NCI-H748 (cell line): ENCODE results near the gene GARIN5B.
"Not testable (repeated sequence)": the region's sequence is repeated elsewhere in the genome, so short reads cannot be mapped to it uniquely, and the experiment has no call there.

Experiments used
- DNase-seq: peaks from one replicate; lab custom pipeline; 2025; ENCODE audit not compliant: unreplicated experiment; lab: John Stamatoyannopoulos, UW

GARIN5B gene

DNA sequence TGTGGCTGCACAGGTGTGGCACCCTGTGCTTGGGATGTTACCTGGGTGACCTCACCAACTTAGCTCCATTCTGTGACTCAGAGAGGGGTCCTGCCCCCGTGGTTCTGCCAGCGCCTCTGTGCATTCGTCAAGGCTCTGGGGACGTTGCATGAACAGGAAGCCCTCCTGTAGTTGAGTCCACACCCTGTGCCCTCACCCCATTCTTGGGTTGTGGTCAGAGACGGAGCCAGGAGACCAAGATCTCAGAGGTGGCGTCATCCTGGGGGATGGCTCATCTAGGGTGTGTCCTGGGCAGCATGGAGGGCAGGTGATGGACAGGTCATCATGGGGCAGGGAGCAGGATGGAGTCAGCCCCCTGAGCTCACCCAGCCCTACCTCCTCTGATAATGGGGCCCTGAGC is 11.0 kb downstream of the GARIN5B start:
- DNase-seq = no peak

DNA sequence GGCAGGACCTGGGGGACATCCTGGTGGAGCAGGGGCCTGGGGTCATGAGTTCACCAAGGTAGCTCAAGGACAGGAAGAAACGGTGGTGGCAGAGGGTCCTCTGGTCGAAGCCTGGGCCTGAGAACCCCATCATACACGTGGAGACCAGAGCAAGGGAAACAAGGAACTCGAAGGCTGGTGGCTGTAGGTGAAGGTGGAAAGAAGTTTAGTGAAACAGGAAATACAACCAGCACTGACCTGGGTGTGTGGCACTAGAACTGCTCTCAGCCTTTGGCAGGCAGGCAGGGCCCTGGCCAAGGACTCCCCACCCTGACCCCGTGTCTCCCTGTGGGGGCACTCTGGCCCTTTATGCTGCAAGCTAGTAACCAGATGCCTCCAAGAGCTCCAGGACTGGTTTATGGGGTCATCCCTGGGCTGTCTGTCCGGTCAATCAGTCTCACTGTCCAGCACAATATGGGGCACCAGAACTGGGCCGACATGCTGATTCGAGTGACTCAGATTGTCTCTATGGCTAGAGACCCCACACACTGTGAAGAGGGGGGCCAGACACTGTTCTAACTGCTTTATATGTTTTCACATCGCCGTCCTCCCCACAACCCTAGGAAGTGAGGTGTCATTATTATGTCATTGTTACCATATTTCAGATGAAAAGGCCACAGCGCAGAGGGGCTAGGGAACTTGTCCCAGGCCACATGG is 12.3 kb downstream of the GARIN5B start:
- DNase-seq = no peak

DNA sequence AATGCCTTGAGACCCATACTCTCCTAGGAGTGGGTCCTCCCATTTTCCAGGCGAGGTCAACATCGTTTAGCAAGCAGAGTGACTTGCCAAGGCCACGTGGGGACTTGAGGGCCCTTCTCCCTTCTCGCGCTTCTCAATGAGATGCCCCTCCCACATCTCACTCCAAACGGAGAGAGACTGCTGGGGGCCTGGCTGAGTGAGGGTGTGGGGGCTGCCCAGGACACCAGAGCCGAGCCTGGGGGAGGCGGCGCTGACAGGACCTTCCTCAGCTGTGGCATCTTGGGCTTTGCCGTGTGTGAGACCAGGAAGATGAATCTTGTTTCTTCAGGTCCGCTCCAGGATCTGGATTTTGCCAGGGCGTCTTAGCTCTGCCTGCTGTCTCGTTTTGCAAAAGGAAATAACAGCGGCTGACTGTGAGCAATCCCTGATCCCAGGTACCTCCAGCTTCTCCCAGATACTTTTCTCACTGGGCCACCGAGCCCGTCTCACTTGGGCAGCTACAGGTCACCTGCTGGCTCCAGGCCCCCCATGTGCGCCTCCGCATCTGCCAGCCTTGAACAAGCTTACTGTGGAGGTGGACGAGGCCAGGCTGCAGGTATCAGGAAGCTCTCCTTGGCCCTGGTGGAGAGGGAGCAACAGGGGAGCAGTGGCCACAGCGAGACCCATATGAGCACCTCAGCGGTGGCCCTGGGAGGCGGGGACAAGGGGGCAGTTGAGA is 14.6 kb downstream of the GARIN5B start:
- no peak for DNase-seq

DNA sequence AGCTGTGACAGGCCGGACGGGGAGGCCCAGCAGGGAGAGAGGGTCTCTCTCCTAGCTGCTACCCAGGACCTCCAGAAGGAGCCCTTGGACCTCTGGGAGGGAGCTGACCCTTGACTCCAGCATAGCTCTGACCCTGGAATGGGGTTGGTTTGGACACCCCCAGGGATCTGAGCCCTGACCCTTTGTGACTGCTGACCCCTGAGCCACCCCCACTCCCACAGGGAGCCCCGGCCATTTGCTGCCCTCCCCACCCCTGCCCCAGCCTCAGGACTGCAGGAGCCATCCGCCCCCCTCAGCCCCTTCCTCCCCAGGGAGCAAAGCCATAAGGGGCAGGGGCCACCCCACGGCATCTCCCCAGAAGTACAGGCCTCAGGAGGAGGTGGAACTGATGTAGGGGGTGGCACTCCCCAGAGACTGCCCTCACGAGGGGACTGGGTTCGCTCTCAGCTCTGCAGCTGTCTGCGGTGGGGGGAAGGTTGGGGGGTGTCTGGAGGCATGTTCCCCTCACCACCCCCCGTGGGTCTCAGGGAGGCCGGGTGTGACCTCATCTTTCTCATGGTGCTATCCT is 15.5 kb downstream of the GARIN5B start:
- no peak for DNase-seq

DNA sequence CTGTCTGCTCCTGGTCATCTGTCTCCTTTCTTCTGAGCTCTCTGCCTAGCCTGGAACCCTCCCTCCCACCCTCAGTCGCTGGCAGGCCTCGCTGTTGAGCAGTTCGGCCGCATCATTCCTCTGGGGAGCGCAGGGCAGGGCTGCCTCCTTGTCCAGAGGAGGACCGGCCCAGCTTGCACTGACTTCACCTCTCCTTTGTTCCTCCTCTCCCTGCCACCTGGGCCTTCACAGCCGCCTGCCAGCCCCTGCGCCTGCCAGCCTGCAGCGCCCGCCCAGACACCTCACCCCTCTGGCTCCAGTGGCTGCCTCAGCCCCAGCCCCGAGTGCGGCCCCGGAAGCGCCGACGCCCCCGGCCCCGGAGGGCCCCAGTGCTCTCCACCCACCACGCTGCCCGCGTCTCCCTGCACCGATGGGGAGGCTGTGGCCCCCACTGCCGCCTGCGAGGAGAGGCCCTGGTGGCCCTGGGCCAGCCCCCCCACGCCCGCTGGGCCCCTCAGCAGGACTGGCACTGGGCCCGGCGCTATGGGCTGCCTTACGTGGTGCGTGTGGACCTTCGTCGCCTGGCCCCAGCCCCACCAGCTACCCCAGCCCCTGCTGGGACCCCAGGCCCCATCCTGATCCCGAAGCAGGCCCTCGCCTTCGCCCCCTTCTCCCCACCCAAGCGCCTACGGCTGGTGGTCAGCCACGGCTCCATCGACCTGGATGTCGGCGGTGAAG is 16.2 kb downstream of the GARIN5B start:
- no peak for DNase-seq

DNA sequence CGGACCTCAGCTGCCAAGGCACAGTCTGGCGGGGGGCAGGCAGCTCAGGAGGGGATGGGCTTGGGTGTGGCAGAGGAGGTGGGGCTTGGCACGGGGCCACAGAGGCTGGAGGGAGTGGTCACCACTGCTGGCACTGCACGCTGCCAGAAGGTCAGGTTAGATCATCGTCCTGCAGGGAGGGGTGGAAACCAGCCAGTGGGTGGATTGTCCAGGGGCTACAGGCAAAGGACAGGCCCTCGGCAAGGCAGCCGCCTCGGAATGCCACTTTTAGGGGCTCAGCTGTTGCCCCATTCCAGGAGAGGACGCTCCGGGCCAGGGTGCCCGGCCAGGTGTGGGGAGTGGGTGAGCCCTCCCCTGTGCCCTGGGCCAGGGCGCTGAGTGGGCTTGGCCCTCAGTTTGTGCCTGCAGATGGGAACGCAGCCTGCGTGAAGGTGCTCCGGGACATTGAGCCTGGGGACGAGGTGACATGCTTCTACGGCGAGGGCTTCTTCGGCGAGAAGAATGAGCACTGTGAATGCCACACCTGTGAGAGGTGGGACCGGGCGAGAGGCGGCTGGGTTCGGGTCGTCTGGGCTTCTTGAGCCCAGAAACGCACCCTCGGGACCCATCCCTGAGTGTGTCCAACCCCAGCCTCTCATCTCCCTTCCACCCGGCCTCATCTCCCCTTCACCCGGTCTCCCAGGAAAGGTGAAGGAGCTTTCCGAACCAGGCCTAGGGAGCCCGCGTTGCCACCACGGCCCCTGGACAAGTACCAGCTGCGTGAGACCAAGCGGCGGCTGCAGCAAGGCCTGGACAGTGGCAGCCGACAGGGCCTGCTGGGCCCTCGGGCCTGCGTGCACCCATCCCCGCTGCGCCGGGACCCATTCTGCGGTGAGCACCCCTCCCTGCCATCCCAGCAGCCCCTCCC is 17.0 kb downstream of the GARIN5B start:
- peak; percentile 59 for DNase-seq

DNA sequence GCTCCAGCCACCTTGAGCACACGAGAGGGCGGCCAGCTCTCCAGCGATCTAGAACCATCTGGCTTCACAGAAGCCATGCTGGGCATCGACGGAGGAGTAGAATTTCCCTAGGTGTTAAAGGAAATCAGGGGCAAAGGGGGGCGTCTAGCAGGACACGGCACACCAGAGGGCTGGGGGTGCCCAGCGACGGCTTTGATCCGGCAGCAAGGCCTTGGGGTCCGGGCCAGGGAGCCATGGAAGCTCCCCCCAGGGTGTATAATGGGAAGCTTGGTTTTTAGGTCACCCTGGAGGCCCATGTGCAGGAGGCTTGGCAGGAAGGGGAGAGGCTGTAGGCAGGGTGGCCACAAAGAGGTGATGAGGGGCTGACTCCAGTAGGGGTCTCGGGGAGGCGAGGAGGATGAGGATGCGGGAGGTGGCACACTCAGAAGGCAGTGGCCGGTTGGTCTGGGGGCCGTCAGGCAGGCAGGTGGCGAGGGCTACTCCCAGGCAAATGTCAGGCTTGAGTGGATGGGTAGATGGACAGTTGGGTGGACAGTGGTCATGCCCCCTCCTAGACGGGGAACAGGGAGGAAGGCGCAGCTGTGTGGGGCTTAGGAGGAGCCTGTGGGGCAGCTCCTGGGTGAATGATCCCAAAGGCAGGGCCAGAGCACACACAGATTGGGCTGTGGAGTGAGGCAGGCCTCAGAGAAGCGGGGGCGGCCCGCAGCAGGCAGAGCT is 17.8 kb downstream of the GARIN5B start:
- no peak for DNase-seq

DNA sequence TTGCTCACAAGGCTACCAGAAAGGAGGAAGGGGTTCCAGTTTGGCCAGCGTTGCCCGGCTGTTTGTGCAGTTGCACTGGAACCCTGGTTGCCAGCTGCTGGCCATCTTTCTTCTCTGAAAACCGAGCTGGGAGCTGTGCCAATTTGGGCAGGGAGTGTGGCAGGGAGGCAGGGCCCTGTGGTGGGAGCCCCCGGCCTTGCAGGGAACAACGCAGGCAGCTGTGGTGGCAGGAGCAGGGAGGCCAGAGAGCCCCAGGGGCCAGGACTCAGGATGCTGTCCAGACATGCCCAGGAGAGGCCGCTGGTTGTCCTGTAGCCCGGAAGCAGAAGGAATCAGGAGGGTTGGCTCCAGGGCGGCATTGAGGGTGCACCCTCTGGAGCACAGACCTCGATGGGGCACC is 18.6 kb downstream of the GARIN5B start:
- DNase-seq = no peak

DNA sequence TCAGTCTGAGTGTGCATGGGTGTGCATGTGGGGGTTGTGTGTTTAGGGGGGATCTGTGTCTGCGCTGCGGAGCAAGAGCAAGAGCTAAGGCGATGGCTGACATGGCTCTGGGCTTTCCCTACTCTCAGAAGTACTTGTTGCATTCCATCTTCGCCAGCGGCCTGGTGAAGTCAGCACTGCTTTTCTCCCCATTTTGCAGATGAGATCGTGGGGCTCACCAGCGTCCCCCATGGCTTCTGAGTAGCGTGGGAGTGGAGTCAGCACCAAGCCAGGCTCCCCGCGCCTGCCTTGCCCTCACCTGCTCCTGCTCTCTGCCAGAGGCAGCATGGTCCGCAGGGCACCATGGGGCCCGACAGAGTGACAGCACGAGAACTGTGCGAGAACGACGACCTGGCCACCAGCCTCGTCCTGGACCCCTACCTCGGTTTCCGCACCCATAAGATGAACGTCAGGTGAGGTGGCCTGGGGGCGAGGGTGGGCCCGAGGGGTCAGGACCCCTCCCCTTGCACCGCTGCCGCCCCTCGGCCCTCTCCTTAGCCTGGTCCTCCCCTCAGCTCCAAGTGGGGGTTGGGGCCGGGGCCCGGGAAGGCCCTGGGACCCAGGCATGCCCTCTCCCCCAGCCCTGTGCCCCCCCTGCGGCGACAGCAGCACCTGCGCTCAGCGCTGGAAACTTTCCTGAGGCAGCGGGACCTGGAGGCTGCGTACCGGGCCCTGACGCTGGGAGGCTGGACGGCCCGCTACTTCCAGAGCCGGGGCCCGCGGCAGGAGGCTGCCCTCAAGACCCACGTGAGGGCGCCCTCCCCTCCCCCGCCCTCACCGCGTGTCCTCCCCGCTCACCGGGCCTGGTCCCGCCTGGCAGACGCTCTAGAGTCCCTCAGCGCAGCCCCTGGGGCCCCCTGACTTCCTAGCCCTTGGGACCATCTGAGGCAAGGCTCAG is 21.2 kb downstream of the GARIN5B start:
- no peak for DNase-seq

DNA sequence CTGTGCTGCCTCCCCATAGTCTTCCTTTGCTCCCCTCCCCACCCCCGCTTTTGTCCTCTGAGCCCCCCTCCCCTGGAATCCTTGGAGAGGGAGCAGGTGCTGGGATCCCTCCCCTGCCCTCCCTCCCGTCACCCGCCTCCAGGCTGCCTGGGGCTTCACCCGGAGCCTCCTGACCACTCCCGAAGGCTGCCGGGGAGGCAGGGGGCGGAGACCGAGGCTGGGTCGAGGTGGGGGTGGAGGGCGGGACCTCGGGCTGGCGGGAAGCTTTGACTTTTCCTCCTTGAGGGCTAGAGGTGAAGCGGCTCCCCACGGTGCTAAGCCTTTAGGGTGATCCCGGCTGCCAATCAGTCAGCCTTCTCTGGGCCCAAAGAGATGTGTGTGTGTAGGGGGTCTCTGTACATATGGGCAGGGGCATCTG is 21.9 kb downstream of the GARIN5B start:
- DNase-seq = peak; percentile 90

DNA sequence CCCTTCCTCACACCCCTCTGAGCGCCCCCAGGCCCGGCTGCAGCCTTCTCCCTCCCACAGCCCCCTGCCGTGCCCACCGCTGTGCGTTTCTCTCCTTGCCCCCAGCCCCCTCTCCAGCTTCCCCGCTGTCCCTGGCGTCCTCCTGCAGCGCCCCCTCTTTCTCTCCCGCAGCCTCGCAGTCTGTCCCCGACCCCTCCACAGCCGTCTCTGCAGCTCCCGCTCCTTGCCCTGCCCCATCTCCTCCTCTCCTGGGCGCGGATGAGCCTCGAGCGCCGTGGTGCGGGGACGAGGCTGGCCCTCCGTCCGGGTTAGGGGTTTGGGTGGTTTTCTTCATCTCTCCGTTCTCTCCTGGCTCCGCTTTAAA is 22.3 kb downstream of the GARIN5B start:
- DNase-seq = no peak

DNA sequence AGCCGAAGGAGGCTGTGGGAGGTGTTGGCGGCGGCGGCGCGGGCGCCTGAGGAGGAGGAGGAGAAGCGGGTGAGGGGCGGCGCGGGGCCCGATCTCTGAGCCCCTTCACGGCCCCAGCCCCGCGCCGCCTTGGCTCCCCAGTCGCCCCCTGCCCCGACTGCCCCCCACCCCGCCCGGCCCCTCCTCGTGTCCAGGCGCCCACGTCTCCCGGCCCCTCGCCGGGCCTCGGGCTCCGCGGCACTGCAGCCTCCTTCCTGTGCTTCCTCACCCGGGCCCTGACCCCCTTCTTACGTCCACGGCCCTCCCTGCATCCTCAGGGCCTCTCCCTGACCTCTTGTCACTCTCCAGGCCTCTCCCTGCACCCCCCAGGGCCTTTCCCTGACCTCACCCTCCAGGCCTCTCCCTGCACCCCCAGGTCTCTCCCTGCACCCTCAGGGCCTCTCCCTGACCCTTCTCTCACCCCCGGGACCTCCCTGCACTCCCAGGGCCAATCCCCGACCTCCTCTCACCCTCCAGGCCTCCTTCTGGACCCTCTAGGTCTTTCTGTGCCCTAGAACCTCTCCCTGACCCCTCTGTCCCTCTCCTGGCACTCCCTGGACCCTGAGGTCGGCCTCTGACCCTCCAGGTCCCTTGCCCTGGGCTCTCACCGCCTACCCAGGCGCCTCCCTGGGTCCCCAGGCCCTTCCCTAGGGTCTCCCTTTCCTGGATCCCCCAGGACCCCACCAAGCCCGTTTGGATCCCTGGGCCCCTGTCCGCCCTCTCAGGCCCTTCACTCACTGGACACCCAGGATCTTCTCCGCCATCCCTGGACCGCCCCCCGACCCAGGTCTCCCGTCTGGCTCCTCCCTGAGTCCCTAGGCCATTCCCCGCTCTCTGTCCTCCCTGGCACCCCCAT is 22.9 kb downstream of the GARIN5B start:
- DNase-seq = peak; percentile 56

DNA sequence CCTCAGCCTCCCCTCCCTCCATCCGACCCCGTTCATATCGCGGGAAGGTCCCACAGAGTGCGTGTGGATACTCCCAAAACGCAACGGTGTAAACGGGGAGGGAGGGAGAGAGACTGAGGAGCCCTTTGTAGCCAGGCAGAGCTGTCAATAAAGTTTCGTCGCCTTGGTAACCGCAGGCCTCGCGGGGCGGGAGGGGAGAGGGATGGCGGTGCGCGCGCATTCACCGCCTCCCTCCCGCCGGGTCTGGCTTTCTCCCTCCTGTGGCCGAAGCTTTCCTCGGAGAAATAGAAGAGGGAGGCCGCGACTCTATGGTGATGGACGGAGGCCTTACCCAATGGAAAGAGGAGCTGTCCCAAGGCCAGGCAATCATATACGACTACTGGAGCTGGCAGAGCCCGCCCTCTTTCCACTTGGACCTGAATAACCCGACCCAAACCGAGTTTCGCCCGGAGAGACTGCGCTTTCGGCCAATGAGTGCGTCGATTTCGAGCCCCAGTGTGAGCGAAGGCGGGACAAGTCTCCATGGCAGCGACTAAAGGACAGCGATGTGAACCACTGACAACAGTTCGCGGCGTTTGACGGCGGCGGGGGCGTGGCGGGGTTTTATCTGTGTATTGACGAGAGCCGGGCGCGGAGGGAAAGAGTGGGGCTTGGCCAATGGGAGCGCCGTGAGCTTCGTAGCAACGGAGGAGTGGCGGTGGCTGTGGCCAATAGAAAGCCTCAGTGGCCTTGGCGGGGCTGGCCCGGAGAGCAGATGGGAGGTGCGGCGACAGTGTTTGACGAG is 23.8 kb downstream of the GARIN5B start, which contains the start of gene KMT5C:
TSS of gene KMT5C (plus strand) at position 772 of the 784 bp plus-strand sequence. CDS start 2,061 bp downstream, outside the sequence.
- peak; percentile 100 for DNase-seq

DNA sequence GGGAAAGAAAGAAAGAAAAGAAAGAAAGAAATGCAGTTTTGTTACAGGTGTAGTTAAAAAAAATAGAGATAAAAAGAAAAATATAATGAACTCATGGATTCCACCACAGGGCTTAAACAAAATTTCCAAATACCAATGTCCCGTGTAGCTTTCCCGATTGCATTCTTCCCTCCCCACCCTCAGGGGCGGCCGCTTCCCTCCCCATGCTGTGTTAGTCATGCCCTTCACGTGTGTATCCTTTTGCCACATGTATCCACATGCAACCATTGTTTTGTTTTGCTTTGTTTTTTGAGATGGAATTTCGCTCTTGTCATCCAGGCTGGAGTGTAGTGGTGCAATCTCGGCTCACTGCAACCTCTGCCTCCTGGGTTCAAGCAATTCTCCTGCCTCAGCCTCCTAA is 27.0 kb downstream of the GARIN5B start:
- DNase-seq = no peak

DNA sequence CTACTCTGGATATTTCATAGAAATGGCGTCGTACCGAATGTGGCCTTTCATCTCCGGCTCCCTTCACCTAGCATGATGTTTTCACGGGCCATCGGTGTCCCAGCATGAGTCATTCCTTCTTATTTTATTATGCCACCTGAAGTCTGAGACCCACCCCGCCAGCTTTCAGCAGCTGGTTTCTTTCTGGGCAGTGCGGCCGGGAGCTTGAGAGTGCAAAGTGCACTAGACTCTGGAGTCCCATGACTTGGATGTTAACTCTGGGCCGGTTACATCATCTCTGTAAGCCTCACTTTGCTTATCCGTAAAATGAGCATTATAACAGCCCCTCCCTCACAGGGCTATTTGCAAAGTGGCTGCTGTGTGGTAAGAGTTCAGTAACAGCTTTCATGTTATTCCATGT is 29.2 kb downstream of the GARIN5B start:
- DNase-seq = no peak

DNA sequence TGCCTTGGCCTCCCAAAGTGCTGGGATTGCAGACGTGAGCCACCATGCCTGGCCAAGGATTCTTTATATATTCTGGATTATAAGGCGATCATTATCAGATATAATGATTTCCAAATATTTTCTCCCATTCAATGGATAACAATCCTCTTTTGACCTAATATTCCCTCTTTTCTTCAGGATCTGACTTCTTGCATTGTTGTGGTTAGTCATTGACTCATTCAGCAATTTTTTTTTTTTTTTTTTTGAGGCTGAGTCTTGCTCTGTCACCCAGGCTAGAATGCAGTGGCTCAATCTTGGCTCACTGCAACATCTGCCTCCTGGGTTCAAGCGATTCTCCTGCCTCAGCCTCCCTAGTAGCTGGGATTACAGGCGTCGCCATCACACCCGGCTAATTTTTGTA is 33.3 kb downstream of the GARIN5B start:
- not testable (repeated sequence) for DNase-seq

DNA sequence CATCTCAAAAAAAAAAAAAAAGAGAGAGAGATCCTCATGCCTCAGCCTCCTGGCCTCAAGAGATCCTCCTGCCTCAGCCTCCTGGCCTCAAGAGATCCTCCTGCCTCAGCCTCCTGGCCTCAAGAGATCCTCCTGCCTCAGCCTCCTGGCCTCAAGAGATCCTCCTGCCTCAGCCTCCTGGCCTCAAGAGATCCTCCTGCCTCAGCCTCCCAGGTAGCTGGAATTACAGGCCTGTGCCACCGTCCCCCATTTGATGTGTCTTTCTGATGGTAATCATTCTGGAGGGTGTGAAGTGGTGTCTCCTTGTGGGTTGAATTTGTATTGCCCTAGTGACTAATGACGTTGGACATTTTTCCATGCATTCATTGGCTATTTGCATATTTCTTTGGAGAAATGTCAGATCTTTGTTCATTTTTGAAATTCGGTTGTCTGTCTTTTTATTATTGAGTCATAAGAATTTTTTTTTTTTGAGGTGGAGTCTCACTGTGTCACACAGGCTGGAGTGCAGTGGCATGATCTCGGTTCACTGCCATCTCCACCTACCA is 34.2 kb downstream of the GARIN5B start:
- not testable (repeated sequence) for DNase-seq
